ENCODE data around the gene TMEM132C.
"Not testable (repeated sequence)": the region's sequence is repeated elsewhere in the genome, so short reads cannot be mapped to it uniquely, and the experiment has no call there.

The TMEM132C gene

GRCh38 chr12:128604219-128604618 is 337.2 kb downstream of the TMEM132C start:
- not testable (repeated sequence) for DNase-seq (ENCODE audit: extremely low read depth in 1 of 2, low read depth in 1 of 2)

DNA sequence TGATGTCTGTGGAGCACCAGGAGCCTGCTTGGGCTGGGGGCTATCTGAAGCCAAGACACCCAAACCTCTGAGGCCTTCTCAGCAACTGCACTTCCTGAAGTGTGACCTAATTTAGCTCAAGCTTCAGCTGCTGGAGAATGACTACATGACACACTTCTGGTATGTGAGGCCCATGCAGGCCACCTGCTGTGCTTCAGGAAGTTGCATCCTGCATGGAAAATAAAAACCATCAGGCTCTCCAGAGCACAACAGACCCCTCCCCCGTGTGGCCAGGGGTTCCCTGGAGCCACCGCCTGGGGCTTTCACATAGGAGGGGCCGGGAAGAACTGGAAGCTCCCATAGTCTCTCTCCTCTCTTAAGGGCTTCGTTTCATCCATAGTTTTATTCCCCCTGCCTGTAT is 339.1 kb downstream of the TMEM132C start:
- no peak for DNase-seq (ENCODE audit: extremely low read depth in 1 of 2, low read depth in 1 of 2)

DNA sequence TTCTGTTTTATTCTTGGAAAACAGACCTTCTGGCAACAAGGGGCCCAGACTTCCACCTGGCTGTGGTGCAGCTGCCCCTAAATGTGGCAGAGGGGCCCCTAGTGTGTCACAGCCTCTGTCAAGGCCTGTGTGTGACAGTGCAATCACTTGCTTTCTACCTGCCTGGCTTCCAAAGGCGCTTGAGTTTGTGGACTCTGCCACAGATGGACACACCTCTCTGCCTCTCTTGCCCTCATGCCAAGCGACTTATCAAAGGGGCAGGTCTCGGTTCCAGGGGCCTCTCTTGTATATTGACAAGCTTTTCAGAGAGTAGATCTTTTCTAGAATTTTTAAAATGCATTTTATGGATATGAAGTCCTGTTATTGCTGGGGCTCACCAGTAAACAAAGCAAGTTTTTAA is 339.6 kb downstream of the TMEM132C start:
- DNase-seq (ENCODE audit: extremely low read depth in 1 of 2, low read depth in 1 of 2): no peak

DNA sequence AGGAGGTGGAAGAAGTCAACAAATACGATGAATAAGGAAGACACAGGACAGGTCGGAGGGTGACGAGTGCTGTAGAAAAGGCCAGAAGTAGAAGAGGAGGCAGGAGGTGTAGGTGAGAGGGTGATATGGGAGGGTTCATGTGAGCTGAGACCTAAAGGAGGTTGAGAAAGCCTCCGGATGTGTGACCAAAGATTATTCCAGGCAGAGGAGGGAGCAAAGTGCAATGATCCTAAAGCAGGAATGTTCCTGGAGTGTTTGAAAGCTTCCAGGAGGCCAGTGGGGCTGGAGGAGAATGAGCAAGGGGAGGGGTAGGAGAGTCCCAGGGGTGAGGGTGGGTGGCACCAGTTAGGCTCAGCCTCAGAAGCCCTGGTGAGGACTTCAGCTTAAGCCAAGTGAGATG is 340.0 kb downstream of the TMEM132C start:
- no peak for DNase-seq (ENCODE audit: extremely low read depth in 1 of 2, low read depth in 1 of 2)

- DNase-seq (ENCODE audit: extremely low read depth in 1 of 2, low read depth in 1 of 2): no peak
Measured at GRCh38 chr12:128607641-128608040, 340.7 kb downstream of the TMEM132C start.

DNA sequence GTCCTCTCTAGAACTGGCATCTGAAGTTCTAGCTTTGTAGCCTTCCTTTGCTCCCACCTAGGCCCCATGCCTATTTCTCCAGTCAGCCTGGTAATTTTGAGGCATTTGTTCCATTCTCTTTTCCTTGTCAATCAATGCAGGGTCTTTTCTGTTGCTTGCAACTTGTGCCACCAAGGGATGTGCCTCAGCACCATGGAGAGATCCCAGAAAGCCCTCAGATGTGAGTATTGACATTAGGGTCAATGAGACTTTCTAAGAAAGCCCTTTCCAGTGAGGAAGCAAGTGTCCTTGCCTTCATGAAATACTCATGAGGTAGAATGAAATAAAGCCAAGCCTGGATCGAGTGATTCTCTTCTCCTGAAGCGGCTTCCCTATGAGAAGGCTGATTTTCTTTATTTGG is 342.9 kb downstream of the TMEM132C start:
- DNase-seq (ENCODE audit: extremely low read depth in 1 of 2, low read depth in 1 of 2): no peak

GRCh38 chr12:128611736-128612135 is 344.8 kb downstream of the TMEM132C start:
- no peak for DNase-seq (ENCODE audit: extremely low read depth in 1 of 2, low read depth in 1 of 2)

GRCh38 chr12:128612150-128612850 is 345.3 kb downstream of the TMEM132C start:
- DNase-seq (ENCODE audit: extremely low read depth in 1 of 2, low read depth in 1 of 2): no peak

DNA sequence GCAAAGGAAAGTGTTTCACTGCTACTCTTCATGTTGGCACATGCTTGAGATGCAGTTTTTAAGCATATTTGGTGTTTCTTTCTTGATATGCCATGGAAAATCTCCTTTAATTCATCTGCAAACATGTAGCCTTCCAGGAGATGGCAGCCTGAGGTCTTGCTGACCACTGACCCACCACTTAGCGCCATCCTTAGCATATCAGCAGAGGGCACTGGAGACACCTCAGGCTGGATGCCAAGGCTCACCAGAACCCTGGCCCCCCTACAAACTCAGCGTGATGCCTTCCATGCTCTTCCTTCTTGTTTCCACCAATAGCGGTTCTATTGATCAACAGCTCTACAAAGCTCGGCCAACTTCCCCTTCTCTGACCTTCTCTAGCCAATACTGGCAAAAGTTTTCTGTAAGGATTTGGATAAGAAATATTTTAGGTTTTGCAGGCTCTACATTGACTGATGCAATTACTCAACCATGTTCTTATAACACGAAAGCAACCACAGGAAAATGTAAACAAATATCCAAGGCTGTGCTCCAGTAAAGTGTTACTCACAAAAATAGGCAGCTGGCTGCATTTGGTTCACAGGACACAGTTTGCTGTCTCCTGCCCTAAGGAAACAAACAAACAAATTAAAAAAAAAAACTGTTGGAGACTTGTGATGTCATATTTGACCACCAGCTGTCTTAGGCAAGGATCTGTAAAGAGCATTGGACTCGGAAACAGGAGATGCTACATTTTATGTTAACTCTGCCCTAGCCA is 347.0 kb downstream of the TMEM132C start:
- DNase-seq (ENCODE audit: extremely low read depth in 1 of 2, low read depth in 1 of 2): no peak

DNA sequence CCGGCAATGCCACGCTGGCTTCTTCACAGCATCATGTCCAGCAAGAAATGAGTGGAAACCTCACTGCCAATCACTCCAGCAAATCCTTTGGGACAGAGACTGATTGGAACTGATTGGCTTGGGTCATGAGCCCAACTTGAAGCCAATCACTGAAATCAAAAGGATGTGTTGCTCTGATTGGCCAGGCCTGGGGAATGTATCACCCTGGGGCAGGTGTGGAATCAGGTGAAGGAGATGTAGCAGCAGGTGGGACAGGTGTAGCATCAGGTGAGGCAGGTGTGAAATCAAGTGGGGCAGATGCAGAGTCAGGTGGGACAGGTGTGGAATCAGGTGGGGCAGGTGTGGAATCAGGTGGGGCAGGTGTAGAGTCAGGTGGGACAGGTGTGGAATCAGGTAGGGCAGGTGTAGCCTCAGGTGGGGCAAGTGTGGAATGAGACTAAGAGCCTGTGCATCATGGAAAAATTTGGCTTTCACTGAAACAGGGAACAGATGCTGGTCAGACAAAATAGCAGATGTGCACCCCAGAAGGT is 350.4 kb downstream of the TMEM132C start:
- no peak for DNase-seq (ENCODE audit: extremely low read depth in 1 of 2, low read depth in 1 of 2)

- no peak for DNase-seq (ENCODE audit: extremely low read depth in 1 of 2, low read depth in 1 of 2)
Measured at GRCh38 chr12:128619263-128619662, 352.3 kb downstream of the TMEM132C start.

- DNase-seq (ENCODE audit: extremely low read depth in 1 of 2, low read depth in 1 of 2): no peak
Measured at GRCh38 chr12:128621304-128621703, 354.3 kb downstream of the TMEM132C start.

DNA sequence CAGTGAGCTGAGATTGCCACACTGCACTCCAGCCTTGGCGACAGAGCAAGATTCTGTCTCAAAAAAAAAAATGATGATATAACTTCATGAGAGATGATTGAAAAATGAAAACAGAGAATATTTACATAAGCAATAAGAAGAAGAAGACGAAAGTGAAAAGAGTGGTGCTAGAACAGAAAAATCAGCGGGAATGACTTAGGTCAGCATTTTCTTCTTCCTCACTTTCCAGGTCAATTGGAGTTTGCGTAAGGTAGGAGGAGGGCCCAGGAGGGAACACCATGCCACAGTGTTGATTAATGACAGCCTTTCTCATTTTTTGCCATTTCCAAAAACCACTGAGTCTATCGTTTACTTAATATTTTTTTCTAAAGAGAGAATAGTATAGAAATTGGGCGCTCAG is 356.8 kb downstream of the TMEM132C start:
- no peak for DNase-seq (ENCODE audit: extremely low read depth in 1 of 2, low read depth in 1 of 2)

- DNase-seq (ENCODE audit: extremely low read depth in 1 of 2, low read depth in 1 of 2): no peak
Measured at GRCh38 chr12:128626808-128627320, 359.9 kb downstream of the TMEM132C start.

GRCh38 chr12:128627659-128628058 is 360.7 kb downstream of the TMEM132C start:
- no peak for DNase-seq (ENCODE audit: extremely low read depth in 1 of 2, low read depth in 1 of 2)

- DNase-seq (ENCODE audit: extremely low read depth in 1 of 2, low read depth in 1 of 2): no peak
Measured at GRCh38 chr12:128629979-128630378, 363.0 kb downstream of the TMEM132C start.

- DNase-seq (ENCODE audit: extremely low read depth in 1 of 2, low read depth in 1 of 2): no peak
Measured at GRCh38 chr12:128637642-128638606, 371.0 kb downstream of the TMEM132C start.

- no peak for DNase-seq (ENCODE audit: extremely low read depth in 1 of 2, low read depth in 1 of 2)
Measured at GRCh38 chr12:128639089-128639488, 372.1 kb downstream of the TMEM132C start.

GRCh38 chr12:128643155-128643554 is 376.2 kb downstream of the TMEM132C start:
- DNase-seq (ENCODE audit: extremely low read depth in 1 of 2, low read depth in 1 of 2): no peak

DNA sequence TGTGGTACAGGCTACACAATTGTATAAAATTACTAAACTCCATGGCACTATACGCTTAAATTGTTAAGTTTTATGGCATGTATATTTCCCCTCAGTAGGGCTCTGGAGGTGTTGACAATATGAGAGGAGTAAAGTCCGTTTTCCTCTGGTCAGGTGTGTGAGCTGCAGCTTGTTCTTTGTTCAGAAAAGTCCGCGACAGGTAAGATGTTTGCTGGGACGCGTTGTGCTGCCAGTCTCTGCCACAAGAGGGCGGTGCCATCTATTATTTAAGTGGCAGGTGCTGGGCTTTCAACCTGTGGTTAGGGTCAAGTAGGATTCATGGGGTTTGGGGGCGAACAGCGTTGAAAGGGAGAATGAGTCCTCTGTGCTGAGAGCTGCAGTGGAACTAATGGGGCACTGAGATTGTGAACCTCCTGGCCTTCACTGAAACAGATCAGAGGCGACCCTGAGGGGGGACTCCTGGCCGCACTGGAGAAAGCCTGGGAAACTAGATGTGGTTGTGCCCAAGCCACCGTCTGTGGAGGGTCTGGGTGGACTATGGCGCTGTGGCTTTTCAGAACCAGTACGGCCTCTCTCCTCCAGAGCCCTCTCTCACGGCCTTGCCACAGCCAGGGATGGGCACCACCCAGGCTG is 377.8 kb downstream of the TMEM132C start:
- peak in 1 of 2 donors; percentile 3 for DNase-seq (ENCODE audit: extremely low read depth in 1 of 2, low read depth in 1 of 2)
